ENCODE results near the gene SH2D1A.

DNA sequence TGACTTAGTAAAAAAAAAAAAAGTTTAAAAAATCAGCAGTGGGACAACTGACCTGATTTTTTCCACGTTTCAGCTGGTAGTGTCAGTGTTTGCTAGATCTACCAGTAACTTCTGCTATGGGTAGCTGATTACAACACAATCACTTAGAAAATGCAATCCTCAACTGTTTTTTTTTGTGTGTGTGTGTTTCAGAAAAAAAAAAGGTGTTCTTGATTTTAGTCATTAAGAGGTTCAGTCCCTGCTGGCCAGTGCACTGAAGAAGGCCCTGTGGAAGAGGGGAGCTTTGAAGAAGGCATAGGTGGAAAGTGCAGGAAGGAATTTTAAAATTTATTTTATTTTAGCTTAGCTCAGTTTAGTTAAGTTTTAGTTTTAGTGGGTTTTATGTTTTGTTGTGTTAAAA is 46.9 kb downstream of the SH2D1A start:
- TF ChIP-seq RAD21 (IDR thresholded peaks at IDR 0.05; ENCODE audit: insufficient read depth, low read depth, low read length) (no peak), JUNB (IDR thresholded peaks at IDR 0.05) (peak; percentile 19; the same call in 1 of the 2 replicates), TAF1 (IDR thresholded peaks at IDR 0.05; ENCODE audit: borderline replicate concordance, low read depth, low read length) (no peak)
- TF ChIP-seq, protein P1, sequence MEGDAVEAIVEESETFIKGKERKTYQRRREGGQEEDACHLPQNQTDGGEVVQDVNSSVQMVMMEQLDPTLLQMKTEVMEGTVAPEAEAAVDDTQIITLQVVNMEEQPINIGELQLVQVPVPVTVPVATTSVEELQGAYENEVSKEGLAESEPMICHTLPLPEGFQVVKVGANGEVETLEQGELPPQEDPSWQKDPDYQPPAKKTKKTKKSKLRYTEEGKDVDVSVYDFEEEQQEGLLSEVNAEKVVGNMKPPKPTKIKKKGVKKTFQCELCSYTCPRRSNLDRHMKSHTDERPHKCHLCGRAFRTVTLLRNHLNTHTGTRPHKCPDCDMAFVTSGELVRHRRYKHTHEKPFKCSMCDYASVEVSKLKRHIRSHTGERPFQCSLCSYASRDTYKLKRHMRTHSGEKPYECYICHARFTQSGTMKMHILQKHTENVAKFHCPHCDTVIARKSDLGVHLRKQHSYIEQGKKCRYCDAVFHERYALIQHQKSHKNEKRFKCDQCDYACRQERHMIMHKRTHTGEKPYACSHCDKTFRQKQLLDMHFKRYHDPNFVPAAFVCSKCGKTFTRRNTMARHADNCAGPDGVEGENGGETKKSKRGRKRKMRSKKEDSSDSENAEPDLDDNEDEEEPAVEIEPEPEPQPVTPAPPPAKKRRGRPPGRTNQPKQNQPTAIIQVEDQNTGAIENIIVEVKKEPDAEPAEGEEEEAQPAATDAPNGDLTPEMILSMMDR (IDR thresholded peaks at IDR 0.05 in 2 of 3, conservative IDR thresholded peaks at IDR 0.05 in 1 of 3; ENCODE audit: control insufficient read depth in 2 of 3, extremely low read depth in 1 of 3, insufficient read depth in 1 of 3, low read depth in 3 of 3, low read length in 3 of 3): no peak
